ENCODE data around the gene ZNF669.

ZNF669 gene

DNA sequence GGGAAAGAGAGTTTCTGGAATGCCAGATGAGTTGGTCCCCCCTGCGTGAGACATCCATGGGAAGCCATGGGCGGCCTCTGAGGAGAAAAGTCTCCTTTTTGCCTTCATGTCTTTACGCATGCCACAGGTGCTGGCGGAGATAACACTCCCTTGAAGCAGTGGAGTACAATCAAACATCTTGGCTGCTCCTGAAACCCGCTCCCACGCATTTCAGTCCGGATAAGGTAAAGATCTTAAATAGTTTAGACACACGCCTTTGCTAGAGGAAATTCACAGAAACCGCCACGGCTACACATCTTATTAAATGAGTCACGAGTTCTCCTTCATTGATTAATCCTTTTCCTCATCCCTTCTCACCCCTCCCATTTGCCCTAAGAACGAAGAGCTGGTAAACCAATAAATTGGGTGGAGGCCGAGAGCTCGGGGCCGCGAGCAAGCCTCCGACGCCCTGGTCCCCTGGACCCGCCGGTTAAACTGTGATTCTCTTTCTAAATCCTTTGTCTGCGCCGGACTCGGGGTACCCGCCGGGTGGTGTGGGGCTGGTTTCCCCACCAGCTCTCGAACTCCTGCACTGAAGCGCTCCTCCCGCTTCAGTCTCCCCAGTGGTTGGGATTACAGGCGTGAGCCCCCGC, 6.6 kb upstream of the ZNF669 start:
- peak; percentile 58 for DNase-seq

GRCh38 chr1:247107694-247108093, 3.5 kb upstream of the ZNF669 start:
- DNase-seq: no peak

- DNase-seq: no peak
These were observed 1.8 kb upstream of the ZNF669 start for GRCh38 chr1:247105966-247106365.

DNA sequence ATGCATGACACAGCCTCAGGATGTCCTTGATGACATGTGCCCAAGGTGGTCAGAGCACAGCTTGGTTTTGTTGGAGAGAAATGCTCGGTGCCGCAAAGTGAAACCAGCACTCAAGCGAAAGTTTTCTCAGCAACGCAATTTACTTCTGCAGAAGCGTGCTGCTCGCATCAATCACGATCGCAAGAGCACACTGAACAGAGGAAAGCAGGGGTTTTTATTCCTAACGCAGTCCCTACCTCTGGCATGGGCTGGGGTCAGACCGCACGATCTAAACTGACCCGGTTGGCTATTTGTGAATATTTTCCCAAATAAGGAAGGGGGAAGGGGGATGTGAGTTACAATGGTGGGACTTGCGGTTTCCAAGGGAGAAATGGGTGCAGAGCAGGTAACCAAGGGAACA, 809 bp upstream of the ZNF669 start:
- no peak for DNase-seq

- DNase-seq: no peak
These were observed 1.8 kb downstream of the ZNF669 start for GRCh38 chr1:247102381-247102780.

DNA sequence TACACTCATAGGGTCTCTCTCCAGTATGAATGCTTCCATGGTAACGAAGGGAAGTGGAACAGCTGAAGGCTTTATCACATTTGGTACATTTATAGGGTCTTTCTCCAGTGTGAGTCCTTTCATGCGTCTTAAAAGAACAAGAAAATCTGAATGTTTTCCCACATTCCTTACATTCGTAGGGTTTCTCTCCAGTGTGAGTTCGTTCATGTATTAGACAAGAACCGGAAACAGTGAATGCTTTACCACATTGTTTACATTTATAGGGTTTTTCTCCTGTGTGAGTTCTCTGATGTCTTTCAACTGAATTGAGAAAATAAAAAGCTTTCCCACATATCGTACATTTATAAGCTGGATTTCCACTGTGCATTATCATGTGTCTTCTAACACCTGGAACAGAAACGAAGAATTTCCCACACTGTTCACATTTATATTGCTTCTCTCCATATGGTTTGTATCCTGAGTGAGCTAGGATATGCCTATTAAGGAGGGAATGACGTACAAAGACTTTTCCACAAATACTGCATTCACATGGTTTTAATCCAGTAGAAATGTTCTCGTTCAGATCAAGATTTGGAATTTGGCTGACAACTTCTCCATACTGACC, 3.4 kb downstream of the ZNF669 start:
- DNase-seq: no peak

- DNase-seq: no peak
These were observed 7.2 kb downstream of the ZNF669 start for GRCh38 chr1:247096958-247097357.

DNA sequence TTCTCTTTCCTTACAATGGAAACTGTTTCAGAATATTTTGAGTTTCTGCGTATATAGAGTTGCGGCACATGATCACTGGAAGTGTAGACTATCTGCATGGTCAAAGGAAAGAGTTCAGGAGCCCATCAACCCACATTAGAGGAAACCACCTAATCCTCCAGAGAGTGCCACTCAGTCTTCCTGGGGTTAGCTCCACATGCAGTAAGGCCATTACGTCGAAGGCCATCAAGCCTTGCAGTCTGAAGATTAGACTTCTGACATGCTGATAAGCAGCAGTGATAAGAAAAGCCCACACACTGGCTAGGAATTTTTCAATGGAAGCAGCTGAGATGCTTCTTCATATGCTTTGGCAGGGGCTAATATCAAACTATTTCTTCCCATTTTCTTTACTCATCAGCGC, 7.6 kb downstream of the ZNF669 start:
- DNase-seq: no peak

- no peak for DNase-seq
These were observed 8.0 kb downstream of the ZNF669 start for GRCh38 chr1:247096112-247096511.

GRCh38 chr1:247090455-247090854, 13.7 kb downstream of the ZNF669 start:
- no peak for DNase-seq

- no peak for DNase-seq
These were observed 14.4 kb downstream of the ZNF669 start for GRCh38 chr1:247089616-247090375.

DNA sequence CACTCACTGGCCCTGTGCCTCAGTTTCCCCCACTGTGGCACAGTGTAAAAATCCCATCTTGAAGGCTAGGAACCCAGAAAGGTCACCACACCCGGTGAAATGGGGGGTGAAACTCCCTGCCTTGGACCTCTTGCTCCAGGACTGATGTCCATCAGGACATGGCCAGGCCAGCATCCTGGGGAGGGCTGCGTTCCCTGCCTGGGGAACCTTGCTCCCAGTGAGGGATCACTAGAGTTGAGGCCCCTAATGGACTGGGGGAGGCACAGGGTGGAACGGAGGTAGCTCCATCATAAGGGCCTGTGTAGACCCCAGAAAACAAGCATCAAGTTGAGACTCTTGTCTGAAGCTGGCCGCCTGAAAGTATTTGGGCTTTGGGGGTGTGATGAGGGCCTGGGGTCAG, 15.2 kb downstream of the ZNF669 start:
- DNase-seq: no peak

DNA sequence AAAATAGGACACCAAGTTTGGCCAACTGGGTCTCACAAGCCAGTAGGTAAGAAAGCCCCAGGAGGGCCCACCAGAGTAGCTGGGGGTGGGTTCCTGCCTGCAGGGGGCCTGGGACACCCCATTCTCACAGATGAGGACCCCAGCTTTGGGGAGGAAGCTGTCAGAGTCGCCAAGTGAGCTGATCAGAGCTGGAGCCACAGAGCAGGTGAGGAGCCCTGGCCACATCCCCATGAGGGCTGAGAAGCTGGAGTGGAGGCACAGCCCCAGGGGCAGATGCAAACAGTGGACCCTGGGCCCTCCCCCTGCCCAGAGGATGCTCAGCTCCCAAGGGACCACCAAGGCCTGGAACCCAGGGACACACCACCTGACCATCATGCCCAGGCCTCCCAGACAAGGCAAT, 16.9 kb downstream of the ZNF669 start:
- no peak for DNase-seq

DNA sequence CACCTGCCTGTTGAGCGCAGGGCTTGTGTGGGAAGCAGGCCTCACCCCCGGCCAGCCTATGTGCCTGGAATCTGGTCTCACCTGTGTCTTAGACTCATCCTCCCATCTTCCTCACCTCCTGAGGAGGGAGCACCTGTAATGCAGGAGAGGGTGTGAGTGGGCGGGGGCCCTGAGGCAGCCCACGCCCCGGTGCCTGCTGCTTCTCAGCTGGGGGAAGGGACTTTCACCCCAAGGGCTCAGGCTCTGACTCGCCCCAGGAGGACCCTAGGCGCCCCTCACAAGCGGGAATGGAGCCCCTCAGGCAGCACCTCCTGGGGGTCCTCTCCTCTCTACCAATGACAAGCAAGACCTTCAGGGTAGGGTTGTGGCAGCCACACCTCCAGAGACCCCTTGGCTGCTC, 18.8 kb downstream of the ZNF669 start:
- DNase-seq: no peak

DNA sequence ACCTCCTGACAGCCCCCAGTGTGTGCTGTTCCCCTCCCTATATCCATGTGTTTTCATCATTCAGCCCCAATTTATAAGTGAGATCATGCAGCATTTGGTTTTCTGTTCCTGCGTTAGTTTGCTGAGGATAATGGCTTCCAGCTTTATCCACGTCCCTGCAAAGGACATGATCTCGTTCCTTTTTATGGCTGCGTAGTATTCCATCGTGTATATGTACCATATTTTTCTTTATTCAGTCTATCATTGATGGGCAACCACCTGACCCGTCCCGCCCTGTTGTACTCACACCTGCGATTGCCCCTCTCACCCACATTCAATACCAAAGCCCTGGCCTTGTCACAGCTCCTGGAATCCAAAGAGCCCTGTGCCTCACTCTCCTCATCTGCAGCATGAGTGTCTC, 19.4 kb downstream of the ZNF669 start:
- DNase-seq: no peak

DNA sequence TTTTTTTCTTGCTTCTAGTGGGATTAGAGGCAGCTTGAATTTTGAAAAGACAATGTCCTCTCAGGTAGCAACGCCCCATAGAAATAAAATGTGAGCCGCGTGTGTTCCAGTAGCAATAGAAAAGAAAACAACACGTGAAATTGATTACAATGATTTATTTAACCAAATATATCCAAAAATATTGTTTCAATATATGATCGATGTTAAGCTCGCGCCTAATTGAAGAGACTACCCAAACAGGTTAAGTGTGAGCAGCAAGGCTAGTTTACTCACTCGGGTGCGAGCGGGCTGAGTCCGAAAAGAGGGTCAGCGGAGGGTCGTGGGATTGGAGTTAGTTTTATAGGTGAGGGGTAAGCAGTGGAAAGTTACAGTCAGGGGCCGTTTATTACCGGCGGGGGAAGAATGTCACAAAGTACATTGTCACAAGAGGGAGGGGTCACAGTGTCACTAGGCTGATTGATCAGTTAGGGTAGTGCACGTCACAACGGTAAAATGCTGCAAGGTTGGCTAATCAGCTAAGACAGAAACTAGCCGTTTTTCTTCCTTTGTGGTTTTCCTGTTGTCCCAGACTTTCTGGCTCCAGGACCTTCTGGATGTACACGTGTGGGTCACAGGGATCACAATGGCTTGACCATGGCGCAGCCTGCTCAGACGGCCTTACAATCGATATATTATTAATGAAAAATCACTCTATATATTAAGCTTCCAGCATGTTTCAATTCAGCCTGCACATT, 24.8 kb downstream of the ZNF669 start:
- DNase-seq: no peak

GRCh38 chr1:247078258-247079140, 25.7 kb downstream of the ZNF669 start, which contains the start of gene ZNF670:
ZNF670 (minus strand) TSS chr1:247078811; CDS start chr1:247078596, 215 bp downstream.
- DNase-seq: peak; percentile 92

GRCh38 chr1:247077876-247078257, 26.3 kb downstream of the ZNF669 start:
- no peak for DNase-seq

DNA sequence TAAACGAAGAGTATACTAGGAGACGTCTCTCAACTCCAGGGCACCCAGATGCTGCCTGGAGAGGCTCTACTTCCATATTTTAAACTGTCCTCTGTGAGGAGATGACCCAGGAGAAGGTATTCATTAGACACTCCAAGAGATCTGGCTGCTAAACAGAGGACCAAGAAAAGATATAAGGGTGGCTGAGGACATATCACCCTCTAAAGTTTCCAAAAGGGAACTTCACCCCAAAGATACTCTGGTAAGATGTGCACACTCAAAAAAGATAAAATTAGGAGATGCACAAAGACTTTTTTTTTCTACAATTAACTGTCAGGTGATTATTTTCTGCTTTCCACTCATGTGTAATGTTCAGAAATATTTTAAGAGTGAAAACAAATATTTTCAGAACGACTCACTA, 26.9 kb downstream of the ZNF669 start:
- DNase-seq: no peak

GRCh38 chr1:247070645-247071044, 33.5 kb downstream of the ZNF669 start:
- DNase-seq: no peak

DNA sequence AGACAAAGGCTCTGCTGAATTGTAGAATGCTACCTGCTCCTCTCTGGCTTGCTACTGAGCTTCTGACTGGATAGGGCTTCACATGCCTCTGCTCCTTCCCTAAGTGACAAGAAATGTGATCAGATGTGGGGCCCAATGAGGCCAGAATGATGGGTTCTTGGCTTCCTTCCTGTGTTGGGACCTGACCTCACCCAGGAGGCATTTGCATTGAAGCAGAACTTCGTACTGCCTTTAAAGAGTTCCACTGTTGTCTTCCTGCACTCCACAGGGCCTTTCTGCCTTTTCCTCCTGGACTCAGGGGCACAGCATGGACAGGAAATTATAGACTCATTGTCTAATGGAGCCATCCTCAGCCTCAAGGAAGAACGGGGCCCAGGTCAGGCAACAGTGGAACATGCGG, 39.9 kb downstream of the ZNF669 start:
- DNase-seq: no peak

GRCh38 chr1:247060771-247061170, 43.4 kb downstream of the ZNF669 start:
- no peak for DNase-seq

DNA sequence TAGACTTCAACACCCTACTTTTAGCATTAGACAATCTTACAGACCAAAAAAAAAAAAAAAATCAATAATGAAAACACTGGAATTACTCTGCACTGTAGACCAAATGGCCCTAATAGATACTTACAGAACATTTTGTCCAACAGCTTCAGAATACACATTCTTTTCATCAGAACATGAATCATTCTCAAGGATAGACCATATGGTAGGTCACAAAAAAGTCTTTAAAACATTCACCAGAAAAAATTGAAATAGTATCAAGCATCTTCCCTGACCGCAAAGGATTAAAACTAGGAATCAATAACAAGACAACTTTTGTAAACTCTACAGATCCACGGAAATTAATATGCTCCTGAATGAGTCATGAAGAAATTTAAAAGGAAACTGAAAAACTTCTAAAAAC, 48.1 kb downstream of the ZNF669 start:
- DNase-seq: no peak

Data from stimulated activated CD4-positive, alpha-beta T cell treated with anti-CD3 and anti-CD28 coated beads, Interleukin-4, amount 100 ng/mL, for 24 hours (primary cell).